H1 (cell line): Measurements from ENCODE around the gene DNAJC2. TPM values are rescaled to one million over a fixed set of nuclear protein-coding genes. Genes with fewer than 3 reads are reported as not detected.
"Not testable (repeated sequence)": the region's sequence is repeated elsewhere in the genome, so short reads cannot be mapped to it uniquely, and the experiment has no call there.

ENCODE experiments used
- CTCF ChIA-PET: fragments of 300-600 bp; sonication (Branson Sonifier 250); formaldehyde crosslinking; loops from one replicate; lab custom pipeline; 2021; ENCODE audit not compliant: partially characterized antibody; lab: Charles Lee
- POLR2A ChIA-PET: fragments of 300-600 bp; sonication (Branson Sonifier 250); formaldehyde crosslinking; loops from one replicate; lab custom pipeline; 2021; ENCODE audit warnings: inconsistent platforms; ENCODE audit not compliant: partially characterized antibody; lab: Charles Lee
- DNase-seq, 2 experiments: peaks; one replicate each; pipeline versions ENCODE4 v3.0.0 to v3.0.0-alpha.2; 2010 to 2022; ENCODE audit warnings: low spot score in 2 of 2, low read depth in 1 of 2, mixed read lengths in 1 of 2
- FAIRE-seq: peaks from 2 replicates; lab custom pipeline; 2011; peaks lifted over from hg19 to GRCh38; lab: Jason Lieb, UNC
- H2AFZ ChIP-seq: 2 replicates; pipeline ENCODE4 v1.8.1; 2012; ENCODE audit warnings: low read length, inconsistent platforms
- H2AK5ac ChIP-seq: 2 replicates; pipeline ENCODE4 v1.6.1; 2013; ENCODE audit warnings: low read depth, low read length
- H2BK120ac ChIP-seq: replicated peaks from 2 replicates; pipeline ENCODE3; 2013; ENCODE audit warnings: low read depth, low read length, inconsistent platforms
- H2BK12ac ChIP-seq: 2 replicates; pipeline ENCODE4 v1.6.1; 2013; ENCODE audit warnings: low read depth, low read length
- H2BK15ac ChIP-seq: 2 replicates; pipeline ENCODE4 v1.6.1; 2013; ENCODE audit warnings: low read length
- H2BK20ac ChIP-seq: 2 replicates; pipeline ENCODE4 v1.6.1; 2013; ENCODE audit warnings: low read length
- H2BK5ac ChIP-seq: 2 replicates; pipeline ENCODE4 v1.6.1; 2013; ENCODE audit warnings: low read depth, low read length
- H3K14ac ChIP-seq: 2 replicates; pipeline ENCODE4 v1.6.1; 2013; ENCODE audit warnings: inconsistent platforms; ENCODE audit not compliant: insufficient read length
- H3K18ac ChIP-seq: 2 replicates; pipeline ENCODE4 v1.6.1; 2013; ENCODE audit warnings: low read length; ENCODE audit errors: extremely low read depth
- H3K23ac ChIP-seq: 2 replicates; pipeline ENCODE4 v1.6.1; 2013; ENCODE audit warnings: inconsistent platforms; ENCODE audit not compliant: insufficient read length
- H3K23me2 ChIP-seq: 2 replicates; pipeline ENCODE4 v1.6.1; 2013; ENCODE audit warnings: low read depth, low read length
- H3K27ac ChIP-seq: 2 replicates; pipeline ENCODE4 v1.6.1; 2011; ENCODE audit warnings: low read depth, low read length, inconsistent platforms
- H3K27me3 ChIP-seq, 4 experiments: replicated peaks in 1 of 4; 1 replicate in 1 of 4; 2 replicates in 3 of 4; pipeline versions ENCODE4 v1.6.1 to v1.8.1; 2011 to 2013; ENCODE audit warnings: low read length in 3 of 4, mild to moderate bottlenecking in 3 of 4, inconsistent platforms in 2 of 4, mixed read lengths in 2 of 4, moderate library complexity in 1 of 4; ENCODE audit not compliant: control insufficient read depth in 3 of 4, insufficient read depth in 3 of 4; ENCODE audit errors: extremely low read depth in 1 of 4
- H3K36me3 ChIP-seq, 4 experiments: 2 replicates each; pipeline versions ENCODE4 v1.6.1 to v1.8.1; 2011 to 2013; ENCODE audit warnings: mild to moderate bottlenecking in 4 of 4, low read length in 3 of 4, moderate library complexity in 2 of 4, control low read depth in 1 of 4, inconsistent platforms in 1 of 4; ENCODE audit not compliant: insufficient read depth in 4 of 4, control insufficient read depth in 2 of 4
- H3K4ac ChIP-seq: replicated peaks from 2 replicates; pipeline ENCODE3; 2013; ENCODE audit warnings: low read length, low read depth, mixed read lengths, inconsistent platforms; ENCODE audit not compliant: insufficient read length
- H3K4me1 ChIP-seq, 4 experiments: replicated peaks in 1 of 4; 1 replicate in 1 of 4; 2 replicates in 3 of 4; pipeline versions ENCODE4 v1.6.1 to v1.8.1; 2011 to 2013; ENCODE audit warnings: low read length in 3 of 4, inconsistent platforms in 2 of 4, mixed read lengths in 1 of 4; ENCODE audit not compliant: insufficient read depth in 4 of 4, control insufficient read depth in 3 of 4
- H3K4me2 ChIP-seq, 2 experiments: 2 replicates each; pipeline versions ENCODE4 v1.6.1 to v1.8.1; 2011 to 2013; ENCODE audit warnings: low read depth in 2 of 2, low read length in 2 of 2, control low read depth in 1 of 2, inconsistent platforms in 1 of 2, mild to moderate bottlenecking in 1 of 2; ENCODE audit not compliant: insufficient read depth in 1 of 2
- H3K4me3 ChIP-seq, 4 experiments: fragments of 200-600, 300-600 bp in 1 of 4; sonication (generic), shearing (Covaris generic), sonication (Bioruptor Twin) in 1 of 4; 2 replicates each; pipeline versions ENCODE4 v1.5.1 to v1.8.1; 2011 to 2016; ENCODE audit warnings: low read length in 4 of 4, low read depth in 3 of 4, control low read depth in 2 of 4, inconsistent platforms in 2 of 4, mild to moderate bottlenecking in 2 of 4, mixed read lengths in 1 of 4, moderate library complexity in 1 of 4; ENCODE audit not compliant: insufficient read depth in 2 of 4; ENCODE audit errors: extremely low read depth in 1 of 4
- H3K56ac ChIP-seq: replicated peaks from 2 replicates; pipeline ENCODE3; 2013; ENCODE audit warnings: low read depth, mild to moderate bottlenecking, mixed read lengths, low read length, inconsistent platforms; ENCODE audit not compliant: insufficient read length
- H3K79me1 ChIP-seq: 2 replicates; pipeline ENCODE4 v1.6.1; 2013; ENCODE audit warnings: low read depth, low read length, control low read depth
- H3K79me2 ChIP-seq, 2 experiments: 2 replicates each; pipeline versions ENCODE4 v1.6.1 to v1.8.1; 2012 to 2013; ENCODE audit warnings: low read length in 2 of 2, mild to moderate bottlenecking in 2 of 2, inconsistent platforms in 1 of 2; ENCODE audit not compliant: insufficient read depth in 2 of 2, control insufficient read depth in 1 of 2
- H3K9ac ChIP-seq, 4 experiments: replicated peaks in 1 of 4; 1 replicate in 1 of 4; 2 replicates in 3 of 4; pipeline versions ENCODE4 v1.6.1 to v1.8.1; 2011 to 2013; ENCODE audit warnings: low read depth in 3 of 4, low read length in 3 of 4, control low read depth in 2 of 4, mild to moderate bottlenecking in 2 of 4, moderate library complexity in 2 of 4, inconsistent platforms in 1 of 4; ENCODE audit errors: extremely low read depth in 1 of 4
- H3K9me3 ChIP-seq, 2 experiments: 2 replicates each; pipeline versions ENCODE4 v1.6.1 to v1.8.1; 2012 to 2013; ENCODE audit warnings: mild to moderate bottlenecking in 2 of 2, moderate library complexity in 2 of 2, control low read depth in 1 of 2, inconsistent platforms in 1 of 2, low read depth in 1 of 2, low read length in 1 of 2, mixed read lengths in 1 of 2; ENCODE audit not compliant: insufficient read depth in 2 of 2
- H4K20me1 ChIP-seq, 2 experiments: replicated peaks in 1 of 2; 2 replicates each; pipeline versions ENCODE3 to v1.8.1; 2011 to 2013; ENCODE audit warnings: inconsistent platforms in 2 of 2, low read length in 2 of 2, mild to moderate bottlenecking in 1 of 2; ENCODE audit not compliant: insufficient read depth in 2 of 2, control insufficient read depth in 1 of 2
- H4K5ac ChIP-seq: 2 replicates; pipeline ENCODE4 v1.6.1; 2013; ENCODE audit warnings: low read length, low read depth, mixed read lengths, inconsistent platforms; ENCODE audit not compliant: insufficient read length
- H4K8ac ChIP-seq: 2 replicates; pipeline ENCODE4 v1.8.0; 2013; ENCODE audit warnings: mild to moderate bottlenecking, moderate library complexity, low read length, inconsistent platforms; ENCODE audit not compliant: insufficient read depth; ENCODE audit errors: extremely low read depth
- H4K91ac ChIP-seq: replicated peaks from 2 replicates; pipeline ENCODE3; 2013; ENCODE audit warnings: low read length, mixed read lengths, inconsistent platforms; ENCODE audit not compliant: insufficient read length
- WGBS, 2 experiments: shearing (Covaris generic) in 1 of 2; methylation state at CpG; one replicate each; pipeline versions ENCODE4 v1.1.6 to v1.1.7; 2013 to 2015; ENCODE audit warnings: low lambda C conversion rate in 2 of 2, mixed read lengths in 2 of 2, inconsistent platforms in 1 of 2, low coverage in 1 of 2, missing lambda C conversion rate in 1 of 2; ENCODE audit not compliant: insufficient replicate concordance in 2 of 2, insufficient coverage in 1 of 2, insufficient read length in 1 of 2; ENCODE audit errors: extremely low coverage in 1 of 2, missing lambda C conversion rate in 1 of 2; 5-methylcytosine and 5-hydroxymethylcytosine counted together
- polyA plus RNA-seq, 7 experiments: library from polyadenylated mRNA; depleted of rRNA in 3 of 7; stranded (reverse) in 5 of 7; unstranded in 2 of 7; fragments of >200 nt in 5 of 7; fragments of 200-250 nt in 2 of 7; gene quantifications; 1 replicate in 5 of 7; 2 replicates in 1 of 7; 4 replicates in 1 of 7; pipeline versions ENCODE4 v1.2.1 to v1.2.3, GENCODE V29; 2011 to 2013; ENCODE audit warnings: missing spikeins in 2 of 7, mixed read lengths in 2 of 7
- small RNA-seq: library from polyadenylated mRNA; stranded (forward); fragments of <200 nt; extraction: miRNeasy Mini kit (QIAGEN cat#:217004); gene quantifications from one replicate; pipeline ENCODE3, GENCODE V24; 2013; ENCODE audit not compliant: insufficient read depth
- total RNA-seq: library from RNA; stranded (reverse); fragmentation: NEBNext Ultra II Directional; extraction: Animal tissue kit (Norgen Biotek cat#: 25700); gene quantifications from 2 replicates; pipeline ENCODE4 v1.2.1, GENCODE V29; 2021

The DNAJC2 gene
- total and polyA plus RNA-seq, 2 of the 8 experiments (the other 6 are each of a cell fraction or from before 2014, with no cell fraction given) = 9.8 to 42.2 TPM

- FAIRE-seq, H3K56ac ChIP-seq, H2BK5ac ChIP-seq, H2BK20ac ChIP-seq, H3K79me2 ChIP-seq, H2AFZ ChIP-seq, H3K36me3 ChIP-seq, H4K5ac ChIP-seq, H3K4ac ChIP-seq, H3K79me1 ChIP-seq, H3K23me2 ChIP-seq, H4K20me1 ChIP-seq, H3K4me3 ChIP-seq, H3K14ac ChIP-seq, H3K18ac ChIP-seq, H2BK12ac ChIP-seq, H3K27me3 ChIP-seq, H3K9ac ChIP-seq, POLR2A ChIA-PET, H4K91ac ChIP-seq, DNase-seq, H3K23ac ChIP-seq, H2AK5ac ChIP-seq, CTCF ChIA-PET, H2BK15ac ChIP-seq, H3K4me2 ChIP-seq, H4K8ac ChIP-seq, H3K9me3 ChIP-seq, H3K4me1 ChIP-seq, H2BK120ac ChIP-seq, H3K27ac ChIP-seq: not testable (repeated sequence)
- 83% methylated on average over 2 of the region's 2 CpGs; no CpG with 5 or more reads in 1 of the 2 experiments for WGBS, 2 experiments
Observed at GRCh38 chr7:103264054-103264453, 80.5 kb downstream of the DNAJC2 start.

Small RNAs within 50 kb of the gene (small RNA-seq; reads per million reads assigned to genes)
- gene RPS29P16 = not detected

Other genes with a start within 250 kb of the DNAJC2 start
- 9.1 and 9.9 TPM in 2 replicates for gene NAPEPLD, start 195.7 kb downstream of the DNAJC2 start, total RNA-seq
- gene NAPEPLD, start 195.7 kb downstream of the DNAJC2 start, polyA plus RNA-seq (2011; rRNA removed) = 3.2 and 4.2 TPM in 2 replicates
- 81.2 and 83.5 TPM in 2 replicates for gene PMPCB, start 47.3 kb downstream of the DNAJC2 start, total RNA-seq
- 33.0 and 60.6 TPM in 2 replicates for gene PMPCB, start 47.3 kb downstream of the DNAJC2 start, polyA plus RNA-seq (2011; rRNA removed)
- gene PSMC2, start 2.9 kb upstream of the DNAJC2 start, total RNA-seq = 139 and 141 TPM in 2 replicates
- 50.5 and 80.9 TPM in 2 replicates for gene PSMC2, start 2.9 kb upstream of the DNAJC2 start, polyA plus RNA-seq (2011; rRNA removed)
- 0.24 and 0.40 TPM in 2 replicates for gene SLC26A5, start 101.4 kb upstream of the DNAJC2 start, total RNA-seq
- 0.09 and 0.24 TPM in 2 replicates for gene SLC26A5, start 101.4 kb upstream of the DNAJC2 start, polyA plus RNA-seq (2011; rRNA removed)